ENCODE results near the gene CENPT.
A peak's percentile ranks its signal among the peaks of the same experiment; 100 is the strongest.
"Not testable (repeated sequence)": the region's sequence is repeated elsewhere in the genome, so short reads cannot be mapped to it uniquely, and the experiment has no call there.

Gene CENPT

GRCh38 chr16:67869653-67870052 is 22.2 kb upstream of the CENPT start:
- H3K27me3 Mint-ChIP-seq, result no peaks in the 10 kb centered on the region
- DNase-seq, result no peak
- H3K27ac Mint-ChIP-seq, result peak overlapping the region; percentile 19
- no peak overlapping the region for H3K4me3 Mint-ChIP-seq
- CTCF ChIA-PET, result interaction anchor here (1.1 to 2.6 kb wide), 2 partner anchors 14 to 53 kb away, joined by 4 to 11 read pairs; no protein-coding TSS in a partner anchor
- H3K4me1 Mint-ChIP-seq, result peaks cover 19% of the 10 kb centered on the region
- H3K9me3 Mint-ChIP-seq, result no peaks in the 10 kb centered on the region
- H3K36me3 Mint-ChIP-seq, result peaks cover 12% of the 10 kb centered on the region

- Mint-ChIP-seq H3K4me1 (peaks cover 8% of the 10 kb centered on the region), H3K36me3 (peaks cover 11% of the 10 kb centered on the region), H3K27me3 (no peaks in the 10 kb centered on the region), H3K27ac (peak overlapping the region; percentile 4), H3K4me3 (no peak overlapping the region), H3K9me3 (no peaks in the 10 kb centered on the region)
- CTCF ChIA-PET, result interaction anchor here (0.6 to 8.6 kb wide), 3 partner anchors 8 to 60 kb away, joined by 3 to 82 read pairs (median 4); no protein-coding TSS in a partner anchor
- no peak for DNase-seq
These were observed 20.8 kb upstream of the CENPT start for GRCh38 chr16:67868290-67868689.

GRCh38 chr16:67865318-67865717 is 17.8 kb upstream of the CENPT start:
- Mint-ChIP-seq H3K36me3 (peaks cover 9% of the 10 kb centered on the region), H3K4me1 (no peaks in the 10 kb centered on the region), H3K9me3 (no peaks in the 10 kb centered on the region), H3K27me3 (no peaks in the 10 kb centered on the region), H3K4me3 (no peak overlapping the region), H3K27ac (no peak overlapping the region)
- CTCF ChIA-PET, result interaction anchor here (0.6 to 8.6 kb wide), 6 partner anchors 18 to 344 kb away, joined by 3 to 82 read pairs (median 8); no protein-coding TSS in a partner anchor
- DNase-seq, result peak; percentile 52

GRCh38 chr16:67864594-67864993 is 17.1 kb upstream of the CENPT start:
- Mint-ChIP-seq H3K27ac (no peak overlapping the region), H3K27me3 (no peaks in the 10 kb centered on the region), H3K9me3 (no peaks in the 10 kb centered on the region), H3K36me3 (peaks cover 9% of the 10 kb centered on the region), H3K4me1 (no peaks in the 10 kb centered on the region), H3K4me3 (no peak overlapping the region)
- DNase-seq, result no peak
- CTCF ChIA-PET, result interaction anchor here (1.0 to 8.6 kb wide), 4 partner anchors 19 to 343 kb away, joined by 3 to 82 read pairs (median 11); no protein-coding TSS in a partner anchor

- H3K36me3 Mint-ChIP-seq, H3K4me1 Mint-ChIP-seq, H3K4me3 Mint-ChIP-seq, H3K9me3 Mint-ChIP-seq, H3K27ac Mint-ChIP-seq, H3K27me3 Mint-ChIP-seq, DNase-seq: not testable (repeated sequence)
- CTCF ChIA-PET, result interaction anchor here (6.0 to 8.6 kb wide), 2 partner anchors 19 to 48 kb away, joined by 16 to 82 read pairs; no protein-coding TSS in a partner anchor
These were observed 16.6 kb upstream of the CENPT start for GRCh38 chr16:67864044-67864443.

- H3K9me3 Mint-ChIP-seq, result no peaks in the 10 kb centered on the region
- H3K36me3 Mint-ChIP-seq, result peaks cover 9% of the 10 kb centered on the region
- DNase-seq, result no peak
- H3K27ac Mint-ChIP-seq, result no peak overlapping the region
- CTCF ChIA-PET, result interaction anchor here (0.5 to 8.6 kb wide), 6 partner anchors 20 to 316 kb away, joined by 3 to 82 read pairs (median 4); no protein-coding TSS in a partner anchor
- H3K4me3 Mint-ChIP-seq, result no peak overlapping the region
- peaks cover 3% of the 10 kb centered on the region for H3K4me1 Mint-ChIP-seq
- no peaks in the 10 kb centered on the region for H3K27me3 Mint-ChIP-seq
These were observed 15.4 kb upstream of the CENPT start for GRCh38 chr16:67862623-67863583.

- Mint-ChIP-seq H3K27ac (peak overlapping the region; percentile 86), H3K9me3 (no peaks in the 10 kb centered on the region), H3K4me1 (peaks cover 6% of the 10 kb centered on the region), H3K36me3 (peaks cover 9% of the 10 kb centered on the region), H3K27me3 (no peaks in the 10 kb centered on the region), H3K4me3 (no peak overlapping the region)
- DNase-seq, result no peak
- CTCF ChIA-PET, result interaction anchor here (0.9 to 8.6 kb wide), 5 partner anchors 21 to 315 kb away, joined by 3 to 82 read pairs (median 4); partner anchors contain the start of genes C16orf86 and ENKD1
These were observed 14.4 kb upstream of the CENPT start for GRCh38 chr16:67861877-67862276.

GRCh38 chr16:67860589-67861398 is 13.3 kb upstream of the CENPT start:
- no peak for DNase-seq

GRCh38 chr16:67858500-67858899 is 11.0 kb upstream of the CENPT start:
- no peaks in the 10 kb centered on the region for H3K9me3 Mint-ChIP-seq
- no peak for DNase-seq
- CTCF ChIA-PET, result interaction anchor here (0.7 to 1.2 kb wide), 2 partner anchors 26 to 43 kb away, joined by 4 to 6 read pairs; no protein-coding TSS in a partner anchor
- H3K4me3 Mint-ChIP-seq, result no peak overlapping the region
- H3K36me3 Mint-ChIP-seq, result peaks cover 6% of the 10 kb centered on the region
- no peak overlapping the region for H3K27ac Mint-ChIP-seq
- peaks cover 10% of the 10 kb centered on the region for H3K4me1 Mint-ChIP-seq
- H3K27me3 Mint-ChIP-seq, result no peaks in the 10 kb centered on the region

More at GRCh38 chr16:67860589-67861398, 13.3 kb upstream of the CENPT start:
- Mint-ChIP-seq H3K4me1 (peaks cover 7% of the 10 kb centered on the region), H3K4me3 (no peak overlapping the region), H3K27me3 (no peaks in the 10 kb centered on the region), H3K9me3 (no peaks in the 10 kb centered on the region), H3K36me3 (peaks cover 9% of the 10 kb centered on the region), H3K27ac (peak overlapping the region; percentile 30)
- CTCF ChIA-PET, result interaction anchor here (0.7 to 8.6 kb wide), 3 partner anchors 7 to 193 kb away, joined by 3 to 82 read pairs (median 4); partner anchors contain the start of genes C16orf86 and ENKD1

- CTCF ChIA-PET, result interaction anchor here (0.9 to 1.2 kb wide), 2 partner anchors 26 to 42 kb away, joined by 3 to 6 read pairs; partner anchors contain the start of gene NRN1L
- H3K27me3 Mint-ChIP-seq, result no peaks in the 10 kb centered on the region
- H3K4me1 Mint-ChIP-seq, result peaks cover 10% of the 10 kb centered on the region
- no peak overlapping the region for H3K4me3 Mint-ChIP-seq
- H3K36me3 Mint-ChIP-seq, result peaks cover 6% of the 10 kb centered on the region
- no peak overlapping the region for H3K27ac Mint-ChIP-seq
- DNase-seq, result no peak
- H3K9me3 Mint-ChIP-seq, result no peaks in the 10 kb centered on the region
These were observed 10.2 kb upstream of the CENPT start for GRCh38 chr16:67857547-67858233.

GRCh38 chr16:67856927-67857546 is 9.5 kb upstream of the CENPT start:
- Mint-ChIP-seq H3K4me3 (no peak overlapping the region), H3K9me3 (no peaks in the 10 kb centered on the region), H3K36me3 (peaks cover 6% of the 10 kb centered on the region), H3K4me1 (peaks cover 10% of the 10 kb centered on the region), H3K27me3 (no peaks in the 10 kb centered on the region), H3K27ac (peak overlapping the region; percentile 20)
- CTCF ChIA-PET, result interaction anchor here (0.9 to 2.0 kb wide), 3 partner anchors 12 to 41 kb away, joined by 3 to 6 read pairs (median 6); partner anchors contain the start of gene NRN1L
- no peak for DNase-seq

GRCh38 chr16:67855789-67856188 is 8.3 kb upstream of the CENPT start:
- no peaks in the 10 kb centered on the region for H3K9me3 Mint-ChIP-seq
- no peaks in the 10 kb centered on the region for H3K27me3 Mint-ChIP-seq
- peaks cover 10% of the 10 kb centered on the region for H3K4me1 Mint-ChIP-seq
- no peak overlapping the region for H3K27ac Mint-ChIP-seq
- no peak overlapping the region for H3K4me3 Mint-ChIP-seq
- CTCF ChIA-PET, result interaction anchor here (1.0 to 2.0 kb wide), 2 partner anchors 11 to 28 kb away, joined by 3 to 6 read pairs; no protein-coding TSS in a partner anchor
- DNase-seq, result no peak
- H3K36me3 Mint-ChIP-seq, result peaks cover 1% of the 10 kb centered on the region

- Mint-ChIP-seq H3K4me1 (peaks cover 19% of the 10 kb centered on the region), H3K27me3 (no peaks in the 10 kb centered on the region), H3K9me3 (no peaks in the 10 kb centered on the region), H3K4me3 (no peak overlapping the region), H3K36me3 (peaks cover 2% of the 10 kb centered on the region), H3K27ac (no peak overlapping the region)
- CTCF ChIA-PET, result no interaction called here
- DNase-seq, result no peak
These were observed 6.2 kb upstream of the CENPT start for GRCh38 chr16:67853670-67854069.

Measured in activated naive CD4-positive, alpha-beta T cell treated with anti-CD3 and anti-CD28 coated beads, Interleukin-2, amount 10 ng/mL, durations not matched to agents 7 days and 5 days (primary cell).